IPS DF 19.7 (cell line): ENCODE data around the gene TASOR2.

Experiments
- DNase-seq: peaks from one replicate; pipeline ENCODE4 v3.0.0-alpha.2; 2013; ENCODE audit warnings: low read depth, low spot score

TASOR2 gene

DNA sequence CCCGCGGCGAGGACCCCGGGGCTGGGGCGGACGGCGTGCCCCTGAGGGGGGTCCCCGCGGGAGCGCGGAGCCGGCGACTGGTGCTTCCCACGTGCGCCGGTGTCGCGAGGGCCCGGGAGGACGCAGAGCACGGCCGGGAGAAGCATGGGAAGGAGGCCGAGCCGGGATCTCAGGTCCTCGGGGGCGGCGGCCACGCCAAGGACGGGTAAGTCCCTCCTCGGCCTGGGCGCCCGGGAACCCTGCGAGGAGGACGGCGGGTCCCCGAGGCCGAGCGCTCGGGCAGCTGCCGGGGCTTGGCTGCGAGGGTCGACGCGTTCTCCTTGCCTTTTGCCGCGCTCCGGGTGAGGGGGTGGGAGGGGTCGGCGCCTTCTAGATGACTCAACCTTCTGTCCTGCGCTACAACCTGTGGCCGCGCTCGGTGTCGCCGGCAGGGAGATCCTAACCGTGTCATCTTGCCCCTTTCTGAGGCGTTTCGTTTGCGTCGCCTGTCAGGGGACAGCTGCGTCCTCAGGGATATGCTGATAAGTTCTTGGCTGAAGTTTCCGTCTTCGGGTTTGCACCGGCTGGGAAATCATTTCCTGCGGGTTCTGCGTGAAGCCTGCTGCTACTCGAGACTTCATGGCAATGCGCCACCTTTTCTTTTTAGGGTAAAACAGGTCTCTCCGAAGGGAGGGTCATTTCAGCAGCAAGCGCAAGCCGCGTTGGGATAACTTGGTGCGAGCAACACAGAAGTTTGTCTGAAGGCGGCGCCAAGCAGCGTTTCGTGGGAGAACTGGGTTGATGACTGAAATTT is 529 bp downstream of the TASOR2 start:
- no peak for DNase-seq

DNA sequence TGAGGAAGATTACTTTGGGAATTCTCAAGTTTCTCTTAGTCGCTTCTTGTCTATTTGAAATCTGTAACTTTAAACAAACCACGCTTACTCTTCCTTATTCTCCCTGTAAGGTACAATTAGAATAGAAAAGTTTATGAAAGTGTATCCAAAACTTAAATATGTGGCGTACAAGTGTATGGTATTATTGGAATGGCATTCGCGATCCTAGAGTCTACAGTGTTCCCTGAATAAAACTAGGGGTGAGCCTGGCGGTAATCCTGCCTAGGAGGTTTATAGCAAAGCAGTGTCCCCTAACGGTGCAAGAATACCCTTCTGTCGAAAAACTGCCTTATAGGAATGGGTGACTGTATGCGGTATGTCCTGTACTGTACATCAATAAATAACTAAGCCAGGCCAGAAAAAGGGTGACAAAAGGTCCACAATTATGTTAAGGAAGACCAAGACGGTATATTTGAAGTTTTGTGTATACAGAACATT is 1.2 kb downstream of the TASOR2 start:
- DNase-seq, result no peak

DNA sequence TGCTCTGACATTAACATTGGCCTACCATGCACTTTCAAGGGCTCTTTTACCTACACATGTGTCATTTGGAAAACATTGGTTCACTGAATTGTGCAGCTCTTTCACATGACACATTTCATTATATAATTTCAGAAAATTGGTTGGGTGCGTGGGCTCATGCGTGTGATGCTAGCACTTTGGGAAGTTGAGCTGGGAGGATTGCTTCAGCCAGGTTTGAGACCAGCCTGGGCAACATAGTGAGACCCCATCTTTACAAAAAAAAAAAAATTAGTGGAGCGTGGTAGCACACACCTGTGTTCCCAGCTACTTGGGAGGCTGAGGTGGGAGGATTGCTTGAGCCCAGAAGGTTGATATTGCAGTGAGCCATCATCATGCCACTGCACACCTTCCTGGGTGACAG is 3.9 kb downstream of the TASOR2 start:
- no peak for DNase-seq

DNA sequence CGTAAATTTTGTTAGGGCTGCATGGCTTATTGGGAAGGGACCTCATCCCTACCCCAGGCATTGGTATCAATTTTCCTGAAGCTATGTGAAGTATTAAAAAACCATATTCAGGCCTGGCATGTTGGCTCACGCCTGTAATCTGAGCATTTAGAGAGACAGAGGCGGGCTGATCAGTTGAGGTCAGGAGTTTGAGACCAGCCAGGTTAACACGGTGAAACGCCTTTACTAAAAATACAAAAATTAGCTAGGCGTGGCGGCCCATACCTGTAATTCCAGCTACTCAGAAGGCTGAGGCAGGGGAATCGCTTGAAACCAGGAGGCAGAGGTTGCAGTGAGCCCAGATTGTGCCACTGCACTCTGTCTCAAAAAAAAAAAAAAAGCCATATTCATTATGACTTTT is 7.1 kb downstream of the TASOR2 start:
- DNase-seq, result no peak

DNA sequence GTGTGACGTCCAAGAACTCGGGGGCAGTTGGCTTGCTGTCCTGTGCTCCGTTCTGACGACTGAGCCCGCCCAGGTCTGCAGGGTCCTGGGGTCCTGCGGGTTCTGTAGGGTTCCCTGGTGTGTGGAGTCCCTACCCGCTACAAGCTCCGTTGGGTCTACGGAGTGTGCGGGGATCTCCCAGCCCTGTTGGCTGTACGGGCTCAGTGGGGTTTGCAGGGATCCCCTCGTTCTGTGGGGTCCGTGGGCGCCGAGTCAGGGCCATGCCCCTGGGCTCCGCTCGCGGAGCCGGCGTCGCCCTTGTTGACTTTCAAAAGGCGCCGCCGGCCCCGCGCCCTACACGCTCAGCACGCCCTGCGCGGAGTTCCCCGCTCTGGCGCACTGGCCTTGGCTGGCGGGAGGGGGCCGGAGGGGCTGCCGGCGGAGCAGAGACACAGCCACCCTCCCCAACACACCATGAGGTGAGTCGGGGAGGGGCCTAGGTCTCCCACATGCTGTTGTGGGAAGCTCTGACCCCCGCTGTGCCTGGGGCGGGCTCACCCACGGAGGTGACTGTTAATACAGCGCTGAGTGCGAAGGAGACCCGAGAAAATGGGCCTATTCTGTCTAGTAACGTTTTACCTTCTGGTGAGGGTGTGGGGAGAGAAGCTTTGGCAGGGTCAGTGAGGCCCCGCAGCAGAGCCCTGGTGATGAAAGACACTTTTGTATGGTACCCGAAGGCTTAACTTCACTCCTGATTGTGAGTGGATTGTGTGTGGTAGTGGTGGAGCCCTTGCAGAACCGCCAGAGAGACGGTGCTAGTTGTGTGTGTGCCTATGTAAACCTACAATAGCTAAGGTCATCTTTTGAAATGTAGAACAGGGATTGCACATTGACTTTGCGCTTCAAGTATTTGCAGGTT is 8.1 kb downstream of the TASOR2 start:
- DNase-seq, result no peak

DNA sequence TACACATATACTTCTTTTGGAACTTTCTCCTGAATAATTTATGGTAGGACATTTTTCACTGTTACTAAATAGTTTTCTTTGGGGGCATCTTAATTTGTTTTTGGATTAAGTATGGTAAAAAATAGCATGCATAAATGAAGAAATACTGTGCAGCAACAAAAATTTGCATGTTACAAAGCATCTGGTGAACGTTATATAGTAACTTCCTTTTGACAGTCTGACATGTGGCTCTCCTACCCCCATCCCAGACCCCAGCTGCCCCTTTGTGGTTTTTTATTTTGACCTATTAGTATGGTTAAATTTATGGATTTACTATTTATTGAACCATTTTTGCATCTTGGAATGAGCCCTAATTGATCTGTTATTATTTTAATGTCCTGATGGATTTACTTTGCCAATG is 9.9 kb downstream of the TASOR2 start:
- no peak for DNase-seq

DNA sequence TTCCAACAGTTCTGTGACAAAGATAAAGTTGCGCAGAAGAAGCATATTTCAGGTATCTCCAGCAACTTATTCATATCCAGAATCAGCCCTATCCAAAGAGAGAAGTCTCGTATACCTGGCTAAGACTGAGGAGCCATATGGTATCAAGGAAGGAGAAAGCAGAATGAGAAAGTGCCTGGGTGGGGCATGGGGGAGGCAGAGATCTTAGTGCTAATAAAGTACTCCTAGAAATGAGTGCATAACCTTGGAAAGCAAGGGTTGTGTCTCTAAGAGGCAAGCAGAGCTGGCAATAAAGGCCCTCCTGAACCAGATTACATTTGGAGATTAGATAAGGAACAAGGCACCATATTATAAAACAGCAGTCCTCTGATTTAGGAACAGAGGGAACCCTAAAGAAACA is 12.7 kb downstream of the TASOR2 start:
- no peak for DNase-seq

DNA sequence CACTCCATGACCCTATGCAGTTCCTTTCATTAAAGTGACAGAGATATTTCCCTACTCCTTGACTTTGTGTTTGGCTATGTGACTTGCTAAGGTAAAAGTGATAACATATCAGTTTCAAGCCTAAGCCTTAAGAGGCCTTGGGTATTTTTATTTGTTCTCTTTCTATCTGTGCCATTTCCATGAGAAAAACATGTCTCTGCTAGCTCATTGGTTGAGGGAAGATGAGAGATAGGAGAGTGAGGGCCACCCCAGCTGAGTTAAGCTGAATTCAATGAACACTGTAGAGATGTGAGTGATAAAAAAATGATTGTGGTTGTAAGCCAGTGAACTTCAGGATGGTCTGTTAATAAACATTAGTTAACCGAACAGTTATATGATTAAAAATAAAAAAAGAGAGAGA is 13.4 kb downstream of the TASOR2 start:
- no peak for DNase-seq

DNA sequence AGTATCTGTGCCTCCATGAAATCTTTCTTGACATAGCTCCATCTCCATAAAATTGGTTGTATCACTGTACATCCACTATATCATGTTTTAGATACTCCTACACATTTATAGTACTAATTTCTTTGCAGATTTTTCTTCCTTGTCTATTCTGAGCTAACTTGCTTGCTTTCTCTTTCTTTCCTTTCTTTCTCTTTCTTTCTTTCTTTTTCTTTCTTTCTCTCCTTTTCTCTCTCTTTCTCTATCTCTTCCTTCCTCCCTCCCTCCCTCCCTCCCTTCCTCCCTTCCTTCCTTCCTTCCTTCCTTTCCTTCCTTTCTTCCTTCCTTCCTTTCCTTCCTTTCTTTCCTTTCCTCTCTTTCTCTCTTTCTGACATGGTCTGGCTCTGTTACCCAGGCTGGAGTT is 23.7 kb downstream of the TASOR2 start:
- no peak for DNase-seq

DNA sequence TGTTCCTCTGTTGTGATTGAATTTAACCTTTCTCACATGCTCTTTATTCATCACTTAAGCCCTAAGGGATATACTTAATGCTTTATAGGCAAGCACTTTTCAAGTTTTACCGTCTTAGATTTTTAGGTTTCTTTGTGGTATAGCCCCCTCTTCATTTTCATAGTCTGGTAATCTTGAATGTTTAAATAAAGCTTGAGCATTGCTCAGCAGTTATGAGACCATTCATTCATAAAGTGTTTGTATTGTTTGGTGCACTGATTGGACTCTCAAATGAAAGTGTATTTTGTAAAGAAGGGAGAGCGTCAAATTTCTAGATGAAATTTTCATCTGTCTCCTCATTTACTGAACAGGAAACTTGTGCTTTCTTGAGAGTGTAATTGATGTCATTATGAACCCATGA is 25.2 kb downstream of the TASOR2 start:
- DNase-seq, result no peak

DNA sequence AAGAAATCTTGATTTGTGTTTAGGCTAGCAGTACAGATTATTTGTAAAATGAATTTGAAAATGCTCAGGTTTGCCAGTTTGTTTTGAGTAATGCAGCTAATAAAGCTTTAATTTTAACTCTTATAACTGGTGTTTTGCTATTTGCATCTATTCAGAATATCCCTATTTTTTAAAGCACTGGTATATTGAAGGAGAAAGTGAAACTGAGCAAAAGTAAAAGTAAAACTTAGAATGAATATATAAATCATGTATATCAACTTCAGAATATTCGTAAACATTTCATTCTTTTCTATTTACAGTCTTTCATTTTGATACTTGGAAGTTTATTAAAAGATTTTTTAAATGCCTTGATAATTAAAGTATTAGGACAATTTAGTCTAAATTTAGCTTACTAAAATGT is 26.2 kb downstream of the TASOR2 start:
- DNase-seq, result no peak

DNA sequence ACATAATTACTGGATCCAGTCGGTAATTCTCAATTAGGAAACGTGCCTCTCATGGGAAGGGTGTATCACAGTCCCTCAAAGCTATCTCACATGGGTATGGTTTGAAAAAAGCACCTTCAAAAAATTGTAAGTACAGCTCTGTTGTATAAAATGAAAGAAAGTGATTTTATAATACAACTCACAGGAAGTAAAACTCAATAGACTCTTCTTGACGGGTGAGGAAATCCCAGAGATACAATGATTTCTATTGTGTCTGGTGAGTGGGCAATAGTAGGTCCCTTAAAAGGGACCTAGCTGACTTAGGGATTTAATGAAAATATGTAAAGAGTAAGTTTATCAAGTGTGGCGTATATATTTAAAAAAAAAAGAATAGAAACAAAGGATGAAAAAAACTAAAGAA is 27.0 kb downstream of the TASOR2 start:
- no peak for DNase-seq

DNA sequence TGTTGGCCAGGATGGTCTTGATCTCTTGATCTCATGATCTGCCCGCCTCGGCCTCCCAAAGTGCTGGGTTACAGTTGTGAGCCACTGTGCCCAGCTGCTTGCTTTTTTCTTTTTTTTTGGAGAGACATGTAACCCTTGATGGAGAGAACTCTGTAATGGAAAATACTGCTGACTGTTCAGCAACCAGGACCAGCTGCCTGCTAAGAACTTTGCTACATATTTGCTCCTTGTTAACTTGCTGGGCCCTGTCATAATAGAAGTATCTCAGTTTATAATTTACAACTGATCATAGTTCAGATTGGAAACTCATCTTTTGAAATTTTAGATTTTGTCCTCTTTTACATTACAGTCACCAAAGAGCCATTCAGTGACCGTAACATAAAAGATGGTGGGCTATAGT is 34.9 kb downstream of the TASOR2 start:
- DNase-seq, result no peak

DNA sequence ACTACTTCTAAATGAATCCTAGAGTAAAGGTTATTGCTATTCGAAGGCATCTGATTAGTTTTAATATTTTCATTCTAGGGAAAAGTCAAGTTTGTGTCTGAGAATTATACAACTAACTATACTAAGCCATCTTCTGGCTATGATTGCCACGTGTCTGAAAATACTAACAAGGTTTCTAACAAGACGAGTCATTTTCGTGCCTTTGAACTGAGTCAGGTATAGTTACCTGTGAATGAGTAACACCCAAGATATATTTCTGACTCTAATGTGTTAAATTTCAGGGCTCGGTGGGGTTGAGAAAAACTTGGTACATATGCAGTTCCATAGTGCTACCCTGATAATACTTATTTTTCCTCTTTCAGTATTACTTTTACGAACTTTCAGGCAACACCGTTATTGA is 35.5 kb downstream of the TASOR2 start:
- DNase-seq, result no peak

DNA sequence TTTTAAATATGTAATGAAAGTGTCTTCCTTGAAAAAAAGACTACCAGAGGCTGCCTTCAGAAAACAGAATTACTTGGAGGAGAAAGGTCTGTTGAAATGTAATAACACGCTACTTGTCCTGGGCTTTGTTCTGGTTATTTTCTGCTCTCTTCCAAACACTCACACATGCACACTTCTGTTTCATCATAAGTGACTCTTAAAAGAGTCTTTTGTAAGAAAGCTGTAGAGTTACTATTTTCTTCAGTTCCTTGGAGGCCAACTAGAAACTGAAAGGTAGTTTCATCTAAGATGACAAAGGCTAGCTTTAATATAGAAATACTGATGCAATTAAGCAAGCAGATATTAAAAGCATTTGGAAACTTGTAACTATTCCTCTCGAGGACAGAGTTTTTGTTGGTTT is 39.1 kb downstream of the TASOR2 start:
- no peak for DNase-seq

DNA sequence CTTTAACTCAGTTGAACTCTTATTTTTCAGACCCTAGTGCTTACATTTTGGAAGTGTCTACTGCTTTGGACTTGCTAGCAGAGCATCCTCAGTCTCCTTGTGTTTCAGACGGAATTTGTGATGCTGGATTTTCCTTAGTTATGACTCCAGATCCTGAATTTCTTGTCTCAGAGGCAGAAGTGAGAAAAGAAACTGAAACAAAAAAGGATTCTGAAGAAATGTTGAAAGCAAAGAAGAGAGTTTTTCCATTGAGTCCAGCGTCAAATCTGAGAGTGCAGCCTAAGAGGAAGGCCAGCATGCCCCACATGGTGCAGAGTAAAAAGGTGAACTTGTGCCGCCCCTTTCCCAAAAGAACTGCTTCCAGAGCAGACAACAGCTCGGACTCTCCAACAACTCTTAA is 46.1 kb downstream of the TASOR2 start:
- DNase-seq, result no peak

DNA sequence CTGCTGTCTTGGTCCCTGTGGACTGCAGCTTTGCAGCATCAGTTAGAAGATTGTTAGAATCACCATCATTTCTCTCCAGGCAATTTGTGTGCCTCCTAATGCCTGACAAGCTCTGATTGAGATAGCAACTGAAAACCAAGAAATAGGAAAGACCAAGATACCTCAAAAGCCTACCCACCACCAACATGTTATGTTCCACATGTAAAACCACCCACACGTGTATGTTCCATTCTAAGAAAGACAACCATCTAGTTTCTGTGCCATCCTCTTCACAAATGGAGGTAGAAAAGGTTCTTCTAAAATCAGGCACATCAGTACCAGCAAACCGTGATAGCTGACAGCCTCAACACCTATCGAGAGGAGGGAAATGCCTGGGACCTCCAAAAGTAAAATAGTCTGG is 46.9 kb downstream of the TASOR2 start:
- no peak for DNase-seq

DNA sequence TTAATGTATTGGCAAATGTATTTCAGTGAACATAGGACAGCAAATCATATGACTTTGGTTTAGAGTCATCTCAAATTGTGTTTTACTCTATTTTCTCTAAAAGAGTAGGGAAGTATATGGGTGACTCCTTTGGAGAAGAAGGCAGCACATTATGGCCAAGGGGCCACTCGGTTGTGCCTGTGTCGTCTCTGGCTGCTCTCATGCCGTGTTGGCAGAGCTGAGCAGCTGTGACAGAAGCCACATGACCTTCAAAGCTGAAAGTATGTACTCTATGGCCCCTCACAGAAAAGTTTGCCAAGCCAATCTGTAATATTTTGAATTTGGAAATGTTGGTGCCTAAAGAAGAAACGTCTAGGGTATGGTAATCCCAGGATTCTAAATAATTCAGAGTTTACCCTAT is 47.5 kb downstream of the TASOR2 start:
- DNase-seq, result no peak
